Spleen (tissue), 7 donors: ENCODE measurements around the gene PTPRG.

ENCODE experiments used
- POLR2A ChIP-seq, 3 donors: fragments of 450-650 bp; IDR thresholded peaks; one replicate each; pipeline ENCODE4 v1.5.1; 2017; ENCODE audit warnings: antibody characterized with exemption in 3 of 3, mild to moderate bottlenecking in 1 of 3
- POLR2AphosphoS5 ChIP-seq, 3 donors: sonication (generic); formaldehyde crosslinking; IDR thresholded peaks; one replicate each; pipeline ENCODE4 v1.5.1; 2017; ENCODE audit warnings: antibody characterized with exemption in 3 of 3
- TF ChIP-seq, protein P1 (sequence below), 11 experiments: fragments of 200-600 bp in 7 of 11; fragments of 450-650 bp in 4 of 11; sonication (generic) in 4 of 11; IDR thresholded peaks in 8 of 11; conservative IDR thresholded peaks in 3 of 11; 1 replicate in 7 of 11; 2 replicates in 4 of 11; pipeline versions ENCODE4 v1.4.0 to v1.8.0; 2016 to 2021; ENCODE audit warnings: antibody characterized with exemption in 11 of 11, inconsistent platforms in 4 of 11, mild to moderate bottlenecking in 1 of 11
- donor health status: DM: no; HTN: no; CAD: no; lungs with moderate emphysema.
- donor health status: DM: no; HTN: no; CAD: no.
- donor health status: DM: no; HTN: no; CAD: no.

DNA sequence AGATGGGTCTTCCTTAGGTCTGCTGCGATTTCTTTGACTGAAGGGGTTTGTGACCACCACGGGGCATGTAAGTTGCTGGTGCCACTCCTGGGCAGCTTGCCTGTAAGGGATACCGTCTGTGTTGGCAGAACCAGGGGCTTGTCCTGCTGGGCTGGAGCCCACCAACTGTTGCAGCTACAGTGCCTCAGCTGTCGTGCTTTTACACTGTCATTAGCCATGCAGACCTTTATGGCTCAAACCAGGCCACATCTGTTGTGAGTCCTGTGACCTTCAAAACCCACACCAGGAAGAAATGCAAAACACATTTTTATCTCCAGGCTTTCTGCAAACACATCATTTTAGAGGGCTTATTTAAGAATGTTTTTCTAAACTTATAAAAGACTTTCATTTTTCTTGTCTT is 168.7 kb downstream of the PTPRG start:
- TF ChIP-seq, protein P1, sequence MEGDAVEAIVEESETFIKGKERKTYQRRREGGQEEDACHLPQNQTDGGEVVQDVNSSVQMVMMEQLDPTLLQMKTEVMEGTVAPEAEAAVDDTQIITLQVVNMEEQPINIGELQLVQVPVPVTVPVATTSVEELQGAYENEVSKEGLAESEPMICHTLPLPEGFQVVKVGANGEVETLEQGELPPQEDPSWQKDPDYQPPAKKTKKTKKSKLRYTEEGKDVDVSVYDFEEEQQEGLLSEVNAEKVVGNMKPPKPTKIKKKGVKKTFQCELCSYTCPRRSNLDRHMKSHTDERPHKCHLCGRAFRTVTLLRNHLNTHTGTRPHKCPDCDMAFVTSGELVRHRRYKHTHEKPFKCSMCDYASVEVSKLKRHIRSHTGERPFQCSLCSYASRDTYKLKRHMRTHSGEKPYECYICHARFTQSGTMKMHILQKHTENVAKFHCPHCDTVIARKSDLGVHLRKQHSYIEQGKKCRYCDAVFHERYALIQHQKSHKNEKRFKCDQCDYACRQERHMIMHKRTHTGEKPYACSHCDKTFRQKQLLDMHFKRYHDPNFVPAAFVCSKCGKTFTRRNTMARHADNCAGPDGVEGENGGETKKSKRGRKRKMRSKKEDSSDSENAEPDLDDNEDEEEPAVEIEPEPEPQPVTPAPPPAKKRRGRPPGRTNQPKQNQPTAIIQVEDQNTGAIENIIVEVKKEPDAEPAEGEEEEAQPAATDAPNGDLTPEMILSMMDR (IDR thresholded peaks at IDR 0.05 in 8 of 11, conservative IDR thresholded peaks at IDR 0.05 in 3 of 11): no peak
- TF ChIP-seq POLR2A (IDR thresholded peaks at IDR 0.05) (no peak), POLR2AphosphoS5 (IDR thresholded peaks at IDR 0.05) (no peak)
